MCF 10A (cell line): Measurements from ENCODE around the gene C1orf94. TPM values are rescaled to one million over a fixed set of nuclear protein-coding genes. Genes with fewer than 3 reads are reported as not detected.

Experiments
- BruUV-seq: library from RNA; stranded (reverse); fragments of 400-500 nt; replicated peaks from 2 replicates; lab custom pipeline; 2021; lab: Mats Ljungman, UMichigan
- CTCF ChIA-PET: fragments of 300-600 bp; sonication (Branson Sonifier 250); formaldehyde crosslinking; extraction: SDS; loops from one replicate; lab custom pipeline; 2021; ENCODE audit warnings: antibody characterized with exemption, inconsistent platforms; lab: Yijun Ruan, JAX
- POLR2A ChIA-PET: fragments of 300-600, 350-650 bp; sonication (Branson Sonifier 250); formaldehyde crosslinking; extraction: SDS; loops from one replicate; lab custom pipeline; 2020; ENCODE audit warnings: antibody characterized with exemption, inconsistent platforms; lab: Yijun Ruan, JAX
- DNase-seq: peaks from one replicate; pipeline ENCODE4 v3.0.0-alpha.2; 2018; ENCODE audit not compliant: unreplicated experiment
- H3K27ac Mint-ChIP-seq: one replicate; pipeline ENCODE4 v1.8.0; 2022; ENCODE audit warnings: mild to moderate bottlenecking, low read depth, mixed read lengths; ENCODE audit not compliant: unreplicated experiment
- H3K27me3 Mint-ChIP-seq: one replicate; pipeline ENCODE4 v1.8.0; 2022; ENCODE audit warnings: mixed read lengths; ENCODE audit not compliant: insufficient read depth, unreplicated experiment
- H3K36me3 Mint-ChIP-seq: one replicate; pipeline ENCODE4 v1.8.0; 2022; ENCODE audit warnings: mild to moderate bottlenecking, moderate library complexity, mixed read lengths; ENCODE audit not compliant: insufficient read depth, unreplicated experiment
- H3K4me1 Mint-ChIP-seq: one replicate; pipeline ENCODE4 v1.8.0; 2022; ENCODE audit warnings: mixed read lengths; ENCODE audit not compliant: insufficient read depth, unreplicated experiment
- H3K4me3 Mint-ChIP-seq: one replicate; pipeline ENCODE4 v1.8.0; 2022; ENCODE audit warnings: mild to moderate bottlenecking, moderate library complexity, mixed read lengths; ENCODE audit not compliant: unreplicated experiment
- H3K9me3 Mint-ChIP-seq: one replicate; pipeline ENCODE4 v1.8.0; 2022; ENCODE audit warnings: mixed read lengths; ENCODE audit not compliant: unreplicated experiment
- CTCF ChIP-seq: fragments of 200-600 bp; IDR thresholded peaks from one replicate; pipeline ENCODE4 v1.8.0; 2022; ENCODE audit warnings: antibody characterized with exemption, mild to moderate bottlenecking; ENCODE audit not compliant: unreplicated experiment
- intact Hi-C: fragments of 100-400 bp; cut with micrococcal nuclease; formaldehyde crosslinking; loops from 2 replicates; pipeline ENCODE4 v1.14.1; 2022
- total RNA-seq: library from RNA; stranded (reverse); gene quantifications from 2 replicates; pipeline ENCODE4 v1.2.3, GENCODE V29; 2022

The C1orf94 gene
- total RNA-seq, 1 experiment from 2014 or later, result not detected

- POLR2A ChIA-PET, result no interaction called here
- CTCF ChIA-PET, result interaction anchor here (0.6 to 0.7 kb wide), 2 partner anchors 14 to 697 kb away, joined by 6 read pairs; no protein-coding TSS in a partner anchor
- Mint-ChIP-seq H3K4me1 (no peaks in the 10 kb centered on the region), H3K4me3 (no peak overlapping the region), H3K9me3 (peaks cover 39% of the 10 kb centered on the region), H3K36me3 (no peaks in the 10 kb centered on the region), H3K27ac (no peak overlapping the region), H3K27me3 (no peaks in the 10 kb centered on the region)
- no TSS peak for BruUV-seq
- TF ChIP-seq CTCF, result no peak
- DNase-seq, result no peak
- intact Hi-C loops, result no loop called here
Measured at GRCh38 chr1:34137411-34137810, 39.3 kb upstream of the C1orf94 start.

- Mint-ChIP-seq H3K36me3 (no peaks in the 10 kb centered on the region), H3K4me1 (no peaks in the 10 kb centered on the region), H3K27ac (no peak overlapping the region), H3K9me3 (peaks cover 31% of the 10 kb centered on the region), H3K27me3 (no peaks in the 10 kb centered on the region), H3K4me3 (no peak overlapping the region)
- no TSS peak for BruUV-seq
- intact Hi-C loops, result no loop called here
- no peak for DNase-seq
- ChIA-PET CTCF (interaction anchor here (0.6 kb wide), 1 partner anchor 720 kb away, joined by 3 read pairs; no protein-coding TSS in a partner anchor), POLR2A (no interaction called here)
- no peak for TF ChIP-seq CTCF
Measured at GRCh38 chr1:34140011-34140676, 36.6 kb upstream of the C1orf94 start.

GRCh38 chr1:34143975-34144374 lies 32.7 kb upstream of the C1orf94 start:
- no peaks in the 10 kb centered on the region for H3K27me3 Mint-ChIP-seq
- intact Hi-C loops, result no loop called here
- no peak for TF ChIP-seq CTCF
- H3K4me3 Mint-ChIP-seq, result no peak overlapping the region
- no peak for DNase-seq
- no peaks in the 10 kb centered on the region for H3K4me1 Mint-ChIP-seq
- no peaks in the 10 kb centered on the region for H3K36me3 Mint-ChIP-seq
- peaks cover 29% of the 10 kb centered on the region for H3K9me3 Mint-ChIP-seq
- POLR2A ChIA-PET, result no interaction called here
- BruUV-seq, result no TSS peak
- no peak overlapping the region for H3K27ac Mint-ChIP-seq
- CTCF ChIA-PET, result interaction anchor here (0.6 kb wide), 2 partner anchors 47 to 257 kb away, joined by 3 read pairs; no protein-coding TSS in a partner anchor

- CTCF ChIA-PET, result interaction anchor here (0.6 kb wide), 1 partner anchor 258 kb away, joined by 3 read pairs; no protein-coding TSS in a partner anchor
- H3K4me1 Mint-ChIP-seq, result no peaks in the 10 kb centered on the region
Measured at GRCh38 chr1:34144766-34145165, 31.9 kb upstream of the C1orf94 start.

More at GRCh38 chr1:34144766-34145165, 31.9 kb upstream of the C1orf94 start:
- TF ChIP-seq CTCF, result no peak
- DNase-seq, result no peak
- Mint-ChIP-seq H3K36me3 (peaks cover 2% of the 10 kb centered on the region), H3K27me3 (no peaks in the 10 kb centered on the region), H3K4me3 (no peak overlapping the region), H3K27ac (no peak overlapping the region), H3K9me3 (peaks cover 28% of the 10 kb centered on the region)
- BruUV-seq, result no TSS peak
- POLR2A ChIA-PET, result no interaction called here
- intact Hi-C loops, result no loop called here
